ENCODE measurements around the gene MMP17.

DNA sequence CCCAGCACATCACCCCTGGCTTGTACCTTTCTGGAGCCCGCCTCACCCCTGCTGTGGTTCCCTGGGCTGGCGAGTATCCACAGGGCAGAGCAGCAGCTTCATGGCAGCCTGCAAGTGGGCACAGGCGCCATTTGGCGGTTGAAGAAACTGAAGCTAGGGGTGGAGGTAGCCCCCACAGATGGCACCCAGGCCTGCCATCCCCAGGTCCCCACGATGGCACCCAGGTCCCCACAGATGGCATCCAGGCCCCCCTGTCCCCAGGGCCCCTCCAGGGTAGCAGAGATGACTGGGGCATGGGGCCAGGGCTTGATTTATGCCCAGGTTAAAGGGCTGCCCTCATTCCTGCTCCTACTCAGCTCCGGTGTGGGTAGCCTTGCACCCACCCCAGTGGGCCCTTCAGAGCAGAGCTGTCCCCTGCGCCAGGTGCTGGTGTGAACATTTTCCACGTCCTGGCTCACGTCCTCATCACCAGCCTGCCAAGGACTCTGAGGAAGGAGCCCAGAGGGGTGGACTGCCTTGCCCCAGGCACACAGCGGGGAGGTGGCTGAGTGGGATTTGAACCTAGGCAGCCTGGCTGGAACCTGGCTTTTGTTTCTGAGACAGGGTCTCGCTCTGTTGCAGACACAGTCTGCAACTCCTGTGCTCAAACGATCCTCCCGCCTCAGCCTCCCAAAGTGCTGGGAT, 8.7 kb downstream of the MMP17 start:
- TF ChIP-seq TAF1 (IDR thresholded peaks at IDR 0.05; ENCODE audit: borderline replicate concordance, insufficient read depth, low read length): no peak
- no peak for TF ChIP-seq POLR2AphosphoS5 (IDR thresholded peaks at IDR 0.05; ENCODE audit: low read depth, low read length)
- TF ChIP-seq REST (IDR thresholded peaks at IDR 0.05; ENCODE audit: insufficient read depth in 1 of 2, low read depth in 2 of 2, low read length in 2 of 2): no peak
- no peak for TF ChIP-seq FOXP2 (optimal IDR thresholded peaks at IDR 0.05; ENCODE audit: borderline replicate concordance, extremely low read depth, extremely low read length, insufficient read depth)
- TF ChIP-seq SIN3A (IDR thresholded peaks at IDR 0.05; ENCODE audit: borderline replicate concordance, insufficient read depth, low read length): no peak

All from PFSK-1 (cell line).